HuH-7.5 (cell line): ENCODE measurements around the gene RALY.
A peak's percentile ranks its signal among the peaks of the same experiment; 100 is the strongest.
"Not testable (repeated sequence)": the region's sequence is repeated elsewhere in the genome, so short reads cannot be mapped to it uniquely, and the experiment has no call there.

Source experiments
- DNase-seq: peaks from one replicate; pipeline ENCODE4 v3.0.0; 2011; ENCODE audit warnings: low spot score

Gene RALY

GRCh38 chr20:34105978-34106675 lies 112.4 kb downstream of the RALY start:
- no peak for DNase-seq

DNA sequence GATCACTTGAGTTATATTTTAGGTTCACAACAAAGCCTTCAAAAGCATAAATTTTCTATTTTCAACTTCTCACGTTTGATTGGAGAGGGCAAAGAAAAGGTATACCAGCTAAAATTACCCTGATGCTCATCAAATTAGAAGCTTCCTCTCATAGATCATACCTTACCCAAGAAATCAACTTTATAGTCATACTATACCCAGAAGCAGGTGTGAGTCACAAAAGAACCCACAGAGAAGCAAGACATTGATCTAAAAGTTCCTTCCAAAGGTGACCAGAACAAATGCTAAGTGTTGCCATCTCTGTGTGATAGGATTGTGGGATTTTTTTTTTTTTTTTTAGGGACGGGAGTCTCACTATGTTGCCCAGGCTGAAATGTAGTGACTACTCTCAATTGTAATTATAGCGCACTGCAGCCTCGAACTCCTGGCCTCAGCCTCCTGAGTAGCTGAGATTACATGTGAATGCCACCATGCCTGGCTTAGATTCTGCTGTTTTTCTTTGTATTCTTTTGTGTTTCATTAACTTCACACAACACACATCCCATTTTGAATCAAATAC lies 115.0 kb downstream of the RALY start:
- no peak for DNase-seq

- DNase-seq, result no peak
Observed at GRCh38 chr20:34109442-34109841, 115.7 kb downstream of the RALY start.

DNA sequence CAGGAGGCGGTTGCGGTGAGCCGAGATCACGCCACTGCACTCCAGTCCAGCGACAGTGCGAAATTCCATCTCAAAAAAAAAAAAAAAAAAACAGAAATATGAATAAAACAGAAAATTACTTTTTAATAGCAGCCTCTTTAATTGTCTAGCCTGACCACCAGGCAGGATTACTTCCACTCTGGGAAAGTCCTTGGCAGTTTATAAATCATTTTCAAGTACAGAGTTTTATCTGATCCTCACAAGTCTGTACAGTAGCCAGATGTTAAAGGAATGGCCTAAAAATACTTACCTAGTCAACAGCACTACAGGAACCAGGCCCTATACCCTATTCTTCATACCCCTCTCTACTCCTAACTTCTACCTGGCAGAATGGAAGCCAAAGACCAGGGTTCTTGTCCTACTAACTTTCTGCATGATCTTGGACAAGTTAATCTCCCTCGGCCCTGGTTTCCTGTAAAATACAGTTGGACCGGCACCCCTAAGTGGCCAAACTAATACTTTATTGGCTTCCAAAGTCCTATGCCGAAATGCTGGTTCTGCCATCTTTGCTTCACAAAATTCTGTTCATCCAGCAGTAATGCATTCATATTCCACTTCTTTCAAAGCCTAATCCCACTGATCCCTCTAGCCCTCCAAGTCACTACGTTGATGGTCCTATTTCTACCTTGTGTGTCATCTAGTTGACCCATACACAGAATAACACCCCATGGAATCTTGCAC lies 116.5 kb downstream of the RALY start:
- DNase-seq, result no peak

GRCh38 chr20:34110745-34111641 lies 117.3 kb downstream of the RALY start:
- DNase-seq, result no peak

DNA sequence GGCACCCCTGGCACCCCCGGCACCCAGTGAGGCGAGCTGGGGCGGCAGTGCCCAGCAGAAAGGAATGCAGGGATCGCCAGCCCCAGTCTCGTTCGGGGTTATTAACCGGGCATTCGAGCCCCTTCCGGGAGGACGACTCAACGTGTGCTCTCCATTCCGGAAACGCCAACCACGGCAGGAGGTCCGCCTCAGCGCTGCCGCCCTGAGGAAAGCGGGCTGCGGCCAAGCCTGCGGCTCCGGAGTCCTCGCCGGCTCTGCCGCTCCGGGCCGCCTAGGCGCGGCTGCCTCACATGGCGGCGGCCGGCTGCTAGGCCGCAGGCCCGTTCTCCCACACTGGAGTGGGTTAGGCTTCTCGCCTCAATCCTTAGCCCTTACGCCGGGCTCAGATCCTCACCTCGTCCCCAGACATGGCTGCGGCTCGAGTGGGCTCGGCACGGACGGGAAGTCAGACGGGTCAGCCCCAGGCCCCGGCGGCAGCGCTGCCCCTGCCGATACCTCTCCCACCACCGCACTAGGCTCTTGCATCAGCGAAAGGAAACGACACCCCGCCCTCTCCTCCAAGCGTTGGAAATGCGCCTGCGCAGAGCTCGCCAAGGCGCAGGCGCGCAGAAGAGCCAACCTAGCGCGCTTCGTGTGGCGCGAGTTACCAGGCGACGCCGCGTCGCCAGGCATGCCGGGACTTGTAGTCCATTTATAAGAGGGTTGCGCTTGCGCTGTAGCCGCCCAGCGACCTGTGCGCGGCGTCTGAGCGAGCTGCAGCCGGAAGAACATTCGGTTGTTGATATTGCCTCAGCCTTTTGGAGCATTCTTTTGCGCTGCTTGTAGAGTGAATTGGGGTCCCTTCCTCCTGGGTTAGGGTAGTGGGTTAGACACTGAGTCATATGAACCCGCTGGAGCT lies 118.2 kb downstream of the RALY start, which contains the start of gene EIF2S2:
EIF2S2 (minus strand) TSS at position 542 of the 898 bp plus-strand sequence; CDS start at position 409, 133 bp downstream.
- peak; percentile 96 for DNase-seq

- peak; percentile 48 for DNase-seq
Observed at GRCh38 chr20:34112600-34113101, 118.9 kb downstream of the RALY start.

GRCh38 chr20:34114809-34115208 lies 121.1 kb downstream of the RALY start:
- no peak for DNase-seq

DNA sequence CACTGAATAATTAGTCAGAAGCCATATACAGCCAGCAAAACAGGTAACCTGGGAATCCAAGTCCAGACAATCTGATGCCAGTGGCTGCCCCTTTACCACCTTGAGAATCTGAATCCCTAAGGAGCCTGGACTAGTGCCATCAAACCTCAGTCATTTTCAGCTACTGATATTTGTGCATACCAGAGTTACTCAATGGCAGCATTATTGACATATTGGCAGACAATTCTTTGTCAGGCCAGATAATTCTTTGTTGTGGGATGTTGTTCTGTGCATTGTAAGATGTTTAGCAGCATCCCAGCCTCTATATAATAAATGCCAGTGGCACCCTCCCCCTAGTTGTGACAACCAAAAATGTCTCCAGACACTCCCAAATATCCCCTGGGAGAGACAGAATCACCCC lies 121.5 kb downstream of the RALY start:
- DNase-seq, result no peak

DNA sequence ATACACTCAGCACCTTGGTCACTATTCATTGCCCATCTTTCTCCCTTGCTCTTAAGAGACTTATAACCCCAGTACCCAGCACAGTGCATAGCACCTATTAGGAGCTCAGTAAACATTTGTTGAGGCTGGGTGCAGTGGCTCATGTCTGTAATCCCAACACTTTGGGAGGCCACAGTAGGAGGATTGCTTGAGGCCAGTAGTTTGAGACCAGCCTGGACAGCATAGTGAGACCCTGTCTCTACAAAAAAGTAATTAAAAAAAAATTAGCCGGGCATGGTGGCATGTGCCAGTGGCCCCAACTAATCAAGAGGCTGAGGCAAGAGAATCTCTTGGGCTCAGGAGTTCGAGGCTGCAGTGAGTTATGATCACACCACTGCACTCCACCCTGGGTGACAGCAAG lies 126.5 kb downstream of the RALY start:
- DNase-seq, result no peak

GRCh38 chr20:34122274-34122980 lies 128.7 kb downstream of the RALY start:
- DNase-seq, result no peak

- DNase-seq, result no peak
Observed at GRCh38 chr20:34123309-34123708, 129.6 kb downstream of the RALY start.

GRCh38 chr20:34124469-34125249 lies 130.9 kb downstream of the RALY start:
- no peak for DNase-seq

DNA sequence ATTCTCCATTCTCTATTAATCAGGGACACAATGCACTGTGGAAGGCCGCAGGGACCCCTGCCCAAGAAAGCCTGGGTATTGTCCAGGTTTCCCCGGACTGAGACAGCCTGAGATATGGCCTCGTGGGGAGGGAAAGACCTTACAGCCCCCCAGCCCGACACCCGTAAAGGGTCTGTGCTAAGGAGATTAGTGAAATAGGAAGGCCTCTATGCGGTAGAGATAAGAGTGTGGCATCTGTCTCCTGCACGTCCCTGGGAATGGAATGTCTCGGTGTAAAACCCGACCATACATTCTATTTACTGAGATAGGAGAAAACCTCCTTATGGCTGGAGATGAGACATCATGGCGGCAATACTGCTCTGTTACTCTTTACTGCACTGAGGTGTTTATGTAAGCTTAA lies 134.1 kb downstream of the RALY start:
- no peak for DNase-seq

DNA sequence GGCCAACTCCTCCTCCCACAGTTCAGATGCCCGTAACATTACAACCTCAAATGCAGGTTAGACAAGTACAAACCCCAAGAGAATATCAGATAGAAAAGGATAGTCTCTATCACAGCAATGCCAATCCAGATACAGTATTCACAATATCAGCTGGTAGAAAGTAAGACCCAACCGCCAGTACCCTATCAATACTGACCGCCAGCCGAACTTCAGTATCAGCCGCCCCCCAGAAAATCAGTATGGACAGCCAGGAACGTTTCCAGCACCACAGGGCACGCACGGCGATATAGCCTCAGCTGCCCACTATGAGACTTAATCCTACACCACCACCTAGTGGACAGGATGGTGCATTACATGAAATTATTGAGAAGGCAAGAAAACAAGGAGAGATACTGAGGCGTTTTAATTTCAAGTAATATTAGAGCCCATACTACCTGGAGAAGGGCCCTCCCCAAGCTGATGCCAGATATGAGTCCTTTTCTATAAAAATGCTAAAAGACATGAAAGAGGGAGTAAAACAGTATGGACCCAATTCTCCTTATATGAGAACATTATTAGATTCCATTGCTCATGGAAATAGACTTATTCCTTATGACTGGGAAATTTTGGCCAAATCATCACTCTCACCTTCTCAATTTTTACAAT lies 135.9 kb downstream of the RALY start:
- DNase-seq, result peak; percentile 90

- no peak for DNase-seq
Observed at GRCh38 chr20:34131491-34131890, 137.8 kb downstream of the RALY start.

- not testable (repeated sequence) for DNase-seq
Observed at GRCh38 chr20:34132491-34132890, 138.8 kb downstream of the RALY start.

DNA sequence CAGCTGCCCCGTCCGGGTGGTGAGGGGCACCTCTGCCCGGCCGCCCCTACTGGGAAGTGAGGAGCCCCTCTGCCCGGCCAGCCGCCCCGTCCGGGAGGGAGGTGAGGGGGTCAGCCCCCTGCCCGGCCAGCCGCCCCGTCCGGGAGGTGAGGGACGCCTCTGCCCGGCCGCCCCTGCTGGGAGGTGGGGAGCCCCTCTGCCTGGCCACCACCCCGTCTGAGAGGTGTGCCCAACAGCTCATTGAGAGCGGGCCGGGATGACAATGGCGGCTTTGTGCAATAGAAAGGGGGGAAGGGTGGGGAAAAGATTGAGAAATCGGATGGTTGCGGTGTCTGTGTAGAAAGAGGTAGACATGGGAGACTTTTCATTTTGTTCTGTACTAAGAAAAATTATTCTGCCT lies 139.2 kb downstream of the RALY start:
- DNase-seq, result not testable (repeated sequence)

- not testable (repeated sequence) for DNase-seq
Observed at GRCh38 chr20:34133365-34133860, 139.7 kb downstream of the RALY start.
